Testis (tissue), 2 donors: Measurements from ENCODE around the gene CHAC2.

Experiments
- CTCF ChIP-seq, 3 experiments: fragments of 450-650 bp in 2 of 3; fragments of 200-600 bp in 1 of 3; sonication (generic) in 1 of 3; IDR thresholded peaks; one replicate each; pipeline ENCODE4 v1.5.1; 2016 to 2019; ENCODE audit warnings: antibody characterized with exemption in 3 of 3, mild to moderate bottlenecking in 2 of 3, moderate library complexity in 1 of 3
- POLR2A ChIP-seq: fragments of 450-650 bp; IDR thresholded peaks from one replicate; pipeline ENCODE4 v1.6.1; 2017; ENCODE audit warnings: antibody characterized with exemption, mild to moderate bottlenecking, moderate library complexity

GRCh38 chr2:53737091-53737490, 30.5 kb upstream of the CHAC2 start:
- no peak for TF ChIP-seq CTCF (IDR thresholded peaks at IDR 0.05)
- no peak for TF ChIP-seq POLR2A
